SK-N-SH (cell line): ENCODE results near the gene OR1L8. TPM values are rescaled to one million over a fixed set of nuclear protein-coding genes. Genes with fewer than 3 reads are reported as not detected.
"Not testable (repeated sequence)": the region's sequence is repeated elsewhere in the genome, so short reads cannot be mapped to it uniquely, and the experiment has no call there.

Source experiments
- CTCF ChIA-PET: fragments of 300-600, 350-600 bp; formaldehyde crosslinking; extraction: SDS; loops from one replicate; lab custom pipeline; 2021; lab: Yijun Ruan, JAX
- POLR2A ChIA-PET: fragments of 350-600 bp; sonication (Branson Sonifier 250); formaldehyde crosslinking; extraction: SDS; loops from one replicate; lab custom pipeline; 2020; ENCODE audit warnings: antibody characterized with exemption, inconsistent platforms; lab: Yijun Ruan, JAX
- DNase-seq: peaks from one replicate; pipeline ENCODE4 v3.0.0; 2012
- H2AFZ ChIP-seq: fragments of 200-600 bp; sonication (generic); 2 replicates; pipeline ENCODE4 v1.8.1; 2016; ENCODE audit warnings: antibody characterized with exemption, mild to moderate bottlenecking, low read depth
- H3F3A ChIP-seq: fragments of 200-600 bp; sonication (generic); replicated peaks from 2 replicates; pipeline ENCODE3; 2016; ENCODE audit warnings: antibody characterized with exemption, mild to moderate bottlenecking; ENCODE audit not compliant: insufficient read depth
- H3K27ac ChIP-seq, 2 experiments: fragments of 200-500 bp in 1 of 2; fragments of 200-600 bp in 1 of 2; sonication (Bioruptor generic) in 1 of 2; sonication (generic), shearing (Covaris generic) in 1 of 2; 2 replicates each; pipeline versions ENCODE4 v1.5.1 to v1.6.1; 2014 to 2016; ENCODE audit warnings: low read depth in 2 of 2, inconsistent platforms in 1 of 2, low read length in 1 of 2, mild to moderate bottlenecking in 1 of 2, mixed read lengths in 1 of 2
- H3K27me3 ChIP-seq: fragments of 200-600 bp; sonication (generic), shearing (Covaris generic); 2 replicates; pipeline ENCODE4 v1.6.1; 2016; ENCODE audit warnings: mixed run types; ENCODE audit not compliant: insufficient read depth
- H3K36me3 ChIP-seq, 2 experiments: fragments of 200-500 bp in 1 of 2; fragments of 200-600 bp in 1 of 2; sonication (Bioruptor generic) in 1 of 2; sonication (generic) in 1 of 2; replicated peaks in 1 of 2; 2 replicates each; pipeline versions ENCODE3 to v1.5.1; 2014 to 2016; ENCODE audit warnings: low read length in 1 of 2, mild to moderate bottlenecking in 1 of 2; ENCODE audit not compliant: insufficient read depth in 2 of 2, control insufficient read depth in 1 of 2
- H3K4me1 ChIP-seq, 2 experiments: fragments of 200-500 bp in 1 of 2; fragments of 200-600 bp in 1 of 2; sonication (Bioruptor generic) in 1 of 2; sonication (generic), shearing (Covaris generic) in 1 of 2; 2 replicates each; pipeline versions ENCODE4 v1.5.1 to v1.6.1; 2014 to 2016; ENCODE audit warnings: low read depth in 1 of 2, low read length in 1 of 2, mixed run types in 1 of 2; ENCODE audit not compliant: insufficient read depth in 2 of 2, control insufficient read depth in 1 of 2
- H3K4me2 ChIP-seq: fragments of 200-600 bp; sonication (generic), shearing (Covaris generic); 2 replicates; pipeline ENCODE4 v1.6.1; 2017; ENCODE audit warnings: mixed run types
- H3K4me3 ChIP-seq, 2 experiments: fragments of 200-500 bp in 1 of 2; fragments of 200-600 bp in 1 of 2; sonication (Bioruptor generic) in 1 of 2; sonication (generic), shearing (Covaris generic) in 1 of 2; 2 replicates each; pipeline versions ENCODE4 v1.5.1 to v1.8.1; 2014 to 2016; ENCODE audit warnings: low read depth in 2 of 2, inconsistent platforms in 1 of 2, low read length in 1 of 2, mild to moderate bottlenecking in 1 of 2, mixed read lengths in 1 of 2, moderate library complexity in 1 of 2
- H3K79me2 ChIP-seq: fragments of 200-600 bp; sonication (generic); 2 replicates; pipeline ENCODE4 v1.8.1; 2017; ENCODE audit warnings: mild to moderate bottlenecking; ENCODE audit not compliant: insufficient read depth
- H3K9ac ChIP-seq: fragments of 200-600 bp; sonication (generic); 2 replicates; pipeline ENCODE4 v1.6.1; 2017; ENCODE audit warnings: mixed run types
- H3K9me2 ChIP-seq: fragments of 200-600 bp; sonication (generic); 2 replicates; pipeline ENCODE4 v1.6.1; 2017; ENCODE audit warnings: mixed run types
- H3K9me3 ChIP-seq: fragments of 200-600 bp; sonication (generic); 2 replicates; pipeline ENCODE4 v1.6.1; 2017; ENCODE audit warnings: mixed run types, mild to moderate bottlenecking, moderate library complexity
- H4K20me1 ChIP-seq: fragments of 200-600 bp; sonication (generic); 2 replicates; pipeline ENCODE4 v1.6.1; 2017; ENCODE audit warnings: mild to moderate bottlenecking, mixed run types; ENCODE audit not compliant: insufficient read depth
- CHD2 ChIP-seq: fragments of 150-350 bp; IDR thresholded peaks from 2 replicates; pipeline ENCODE4 v1.6.1; 2018; ENCODE audit warnings: low read length; ENCODE audit not compliant: partially characterized antibody
- ELF1 ChIP-seq: IDR thresholded peaks from 2 replicates; pipeline ENCODE4 v1.4.0; 2012
- EP300 ChIP-seq, 2 experiments: IDR thresholded peaks; 2 replicates each; pipeline versions ENCODE4 v1.4.0 to v1.6.1; 2012; ENCODE audit warnings: borderline replicate concordance in 1 of 2, low read depth in 1 of 2, low read length in 1 of 2
- EZH2phosphoT487 ChIP-seq: fragments of 200-600 bp; sonication (generic); IDR thresholded peaks from 2 replicates; pipeline ENCODE4 v1.6.1; 2017; ENCODE audit warnings: low read depth, mixed run types, mild to moderate bottlenecking, antibody characterized with exemption, moderate library complexity, borderline replicate concordance
- FOXM1 ChIP-seq: IDR thresholded peaks from 2 replicates; pipeline ENCODE4 v1.4.0; 2012; ENCODE audit warnings: low read depth, mild to moderate bottlenecking
- GATA2 ChIP-seq: sonication (generic); formaldehyde crosslinking; IDR thresholded peaks from 2 replicates; pipeline ENCODE4 v1.5.0; 2020; ENCODE audit warnings: mild to moderate bottlenecking, missing genetic modification reagents
- MEF2A ChIP-seq: IDR thresholded peaks from 2 replicates; pipeline ENCODE4 v1.4.0; 2012; ENCODE audit warnings: low read depth, borderline replicate concordance
- NRF1 ChIP-seq: IDR thresholded peaks from 2 replicates; pipeline ENCODE4 v1.6.1; 2012; ENCODE audit warnings: low read depth, mild to moderate bottlenecking, low read length
- RAD21 ChIP-seq: IDR thresholded peaks from 2 replicates; pipeline ENCODE4 v1.6.1; 2012; ENCODE audit warnings: mild to moderate bottlenecking, low read length
- RCOR1 ChIP-seq: fragments of 150-350 bp; IDR thresholded peaks from 2 replicates; pipeline ENCODE4 v1.6.1; 2017; ENCODE audit warnings: antibody characterized with exemption, low read length
- REST ChIP-seq: IDR thresholded peaks from 2 replicates; pipeline ENCODE4 v1.6.1; 2012; ENCODE audit warnings: mild to moderate bottlenecking, low read depth, low read length, moderate library complexity
- RFX5 ChIP-seq: IDR thresholded peaks from 2 replicates; pipeline ENCODE4 v1.6.1; 2012; ENCODE audit warnings: mild to moderate bottlenecking, improper control_type of control experiment, low read length
- TAF1 ChIP-seq: IDR thresholded peaks from 2 replicates; pipeline ENCODE4 v1.6.1; 2012; ENCODE audit warnings: low read depth, mild to moderate bottlenecking, low read length, moderate library complexity, borderline replicate concordance
- TCF12 ChIP-seq: IDR thresholded peaks from 2 replicates; pipeline ENCODE4 v1.4.0; 2012
- TEAD4 ChIP-seq: IDR thresholded peaks from 2 replicates; pipeline ENCODE4 v1.4.0; 2012; ENCODE audit warnings: mild to moderate bottlenecking, borderline replicate concordance; ENCODE audit not compliant: insufficient read depth
- YY1 ChIP-seq: IDR thresholded peaks from 2 replicates; pipeline ENCODE4 v1.4.0; 2012; ENCODE audit warnings: low read depth, mild to moderate bottlenecking
- WGBS: methylation state at CpG from one replicate; pipeline ENCODE4 v1.1.6; 2017; ENCODE audit warnings: low lambda C conversion rate; 5-methylcytosine and 5-hydroxymethylcytosine counted together
- polyA plus RNA-seq, 3 experiments: library from polyadenylated mRNA; depleted of rRNA; stranded (reverse); fragments of >200 nt; gene quantifications; 2 replicates each; pipeline ENCODE4 v1.2.3, GENCODE V29; 2012

OR1L8 gene
- polyA plus RNA-seq, 1 of the 3 experiments (the other 2 are of a cell fraction), result 0.07 TPM

GRCh38 chr9:122546196-122546595 lies 37.0 kb downstream of the OR1L8 start:
- peak overlapping the region; percentile 57; the same call in 1 of the 2 replicates for H3K4me2 ChIP-seq
- no peaks in the 10 kb centered on the region for H3K27me3 ChIP-seq
- H3K9ac ChIP-seq, result no peak overlapping the region
- DNase-seq, result no peak
- no peaks in the 10 kb centered on the region for H3K9me3 ChIP-seq
- ChIA-PET POLR2A (no interaction called here), CTCF (no interaction called here)
- H2AFZ ChIP-seq, result peak overlapping the region; percentile 83; the same call in 1 of the 2 replicates
- H3K36me3 ChIP-seq, result no peaks in the 10 kb centered on the region
- no peaks in the 10 kb centered on the region for H3K9me2 ChIP-seq
- peak overlapping the region; percentile 35 to 61 for H3K4me3 ChIP-seq
- H3K27ac ChIP-seq, result no peak overlapping the region
- TF ChIP-seq REST (peak; percentile 38; the same call in 1 of the 2 replicates), NRF1 (no peak), RFX5 (peak; percentile 78; the same call in 1 of the 2 replicates)
- 6% methylated on average over 8 of the region's 8 CpGs for WGBS
- H4K20me1 ChIP-seq, result no peaks in the 10 kb centered on the region
- H3K79me2 ChIP-seq, result no peaks in the 10 kb centered on the region
- H3K4me1 ChIP-seq, result no peaks in the 10 kb centered on the region
- H3F3A ChIP-seq, result no peaks in the 10 kb centered on the region

- Histone ChIP-seq H2AFZ (no peak overlapping the region), H3K4me1 (no peaks in the 10 kb centered on the region), H3K27ac (no peak overlapping the region), H3K4me2 (no peak overlapping the region), H3K9ac (no peak overlapping the region), H3K4me3 (no peak overlapping the region), H3K36me3 (no peaks in the 10 kb centered on the region), H4K20me1 (no peaks in the 10 kb centered on the region), H3F3A (no peaks in the 10 kb centered on the region), H3K79me2 (no peaks in the 10 kb centered on the region), H3K27me3 (peaks cover 10% of the 10 kb centered on the region; the same call in 1 of the 2 replicates), H3K9me2 (no peaks in the 10 kb centered on the region), H3K9me3 (no peaks in the 10 kb centered on the region)
- ChIA-PET CTCF (no interaction called here), POLR2A (no interaction called here)
- 7% methylated on average over 2 of the region's 2 CpGs for WGBS
- no peak for TF ChIP-seq GATA2
- no peak for TF ChIP-seq NRF1
- TF ChIP-seq TCF12, result no peak
- TF ChIP-seq TEAD4, result no peak
- TF ChIP-seq CHD2, result no peak
- no peak for TF ChIP-seq RAD21
- no peak for TF ChIP-seq RCOR1
- TF ChIP-seq EP300 (IDR thresholded peaks at IDR 0.05; ENCODE audit: borderline replicate concordance in 1 of 2, low read depth in 1 of 2, low read length in 1 of 2), result no peak
- TF ChIP-seq YY1, result no peak
- no peak for TF ChIP-seq ELF1
- no peak for TF ChIP-seq REST
- no peak for TF ChIP-seq RFX5
- TF ChIP-seq MEF2A, result no peak
- no peak for TF ChIP-seq TAF1
- TF ChIP-seq FOXM1, result no peak
- no peak for TF ChIP-seq EZH2phosphoT487
- DNase-seq, result no peak
These were observed 44.4 kb downstream of the OR1L8 start for GRCh38 chr9:122538757-122539156.

GRCh38 chr9:122537066-122537465 lies 46.1 kb downstream of the OR1L8 start:
- H3K4me1 ChIP-seq, H3K27me3 ChIP-seq, H3K79me2 ChIP-seq, H4K20me1 ChIP-seq, H3K27ac ChIP-seq, H3K9me3 ChIP-seq, H3K4me2 ChIP-seq, CTCF ChIA-PET, H3K4me3 ChIP-seq, H2AFZ ChIP-seq, POLR2A ChIA-PET, DNase-seq, H3K9me2 ChIP-seq, H3F3A ChIP-seq, H3K36me3 ChIP-seq, H3K9ac ChIP-seq: not testable (repeated sequence)
- WGBS, result 16% methylated on average over 7 of the region's 7 CpGs
